GM12878 (cell line): Measurements from ENCODE around the gene ZNF331. TPM values are rescaled to one million over a fixed set of nuclear protein-coding genes. Genes with fewer than 3 reads are reported as not detected.
A peak's percentile ranks its signal among the peaks of the same experiment; 100 is the strongest.

Experiments
- ATAC-seq: fragments of 200-7000 bp; cut with Tn5 transposase; 3 replicates; pipeline ENCODE4 v1.9.1; 2020; ENCODE audit warnings: mild to moderate bottlenecking, moderate library complexity
- BruUV-seq: library from RNA; stranded (reverse); fragments of 400-500 nt; replicated peaks from 2 replicates; lab custom pipeline; 2021; lab: Mats Ljungman, UMichigan
- CTCF ChIA-PET: fragments of 300-600 bp; sonication (Branson Sonifier 250); formaldehyde crosslinking; extraction: SDS; loops from one replicate; lab custom pipeline; 2021; ENCODE audit warnings: inconsistent platforms; lab: Yijun Ruan, JAX
- POLR2A ChIA-PET: fragments of 350-600 bp; formaldehyde crosslinking; extraction: SDS; loops from one replicate; lab custom pipeline; 2021; ENCODE audit warnings: inconsistent platforms; lab: Charles Lee
- RAD21 ChIA-PET: fragments of 300-600 bp; sonication (Branson Sonifier 250); formaldehyde crosslinking; loops from one replicate; lab custom pipeline; 2023; ENCODE audit warnings: antibody characterized with exemption; ENCODE audit not compliant: unreplicated experiment; lab: Charles Lee
- SMC1A ChIA-PET: fragments of 300-600 bp; sonication (Branson Sonifier 250); formaldehyde crosslinking; loops from one replicate; lab custom pipeline; 2023; ENCODE audit not compliant: unreplicated experiment, uncharacterized antibody; lab: Charles Lee
- DNase-seq: peaks from one replicate; pipeline ENCODE4 v3.0.0-alpha.2; 2011; ENCODE audit warnings: low read depth, low spot score
- FAIRE-seq: peaks from 3 replicates; lab custom pipeline; 2011; peaks lifted over from hg19 to GRCh38; lab: Jason Lieb, UNC
- H2AFZ ChIP-seq: 2 replicates; pipeline ENCODE4 v1.6.0; 2011; ENCODE audit warnings: low read depth, low read length, control low read depth; ENCODE audit not compliant: control insufficient read depth
- H3K27ac ChIP-seq: 2 replicates; pipeline ENCODE4 v1.5.1; 2011; ENCODE audit warnings: control low read depth; ENCODE audit not compliant: control insufficient read depth, insufficient read depth
- H3K27me3 ChIP-seq, 2 experiments: replicated peaks in 1 of 2; 2 replicates each; pipeline versions ENCODE4 v1.6.0 to v1.6.1; 2011; ENCODE audit warnings: low read length in 1 of 2; ENCODE audit not compliant: control insufficient read depth in 2 of 2, insufficient read depth in 2 of 2
- H3K36me3 ChIP-seq, 2 experiments: 2 replicates each; pipeline ENCODE4 v1.5.1; 2011; ENCODE audit warnings: low read length in 1 of 2; ENCODE audit not compliant: control insufficient read depth in 2 of 2, insufficient read depth in 2 of 2
- H3K4me1 ChIP-seq: 2 replicates; pipeline ENCODE4 v1.6.1; 2011; ENCODE audit warnings: mild to moderate bottlenecking, low read length, moderate library complexity, mixed read lengths; ENCODE audit not compliant: control insufficient read depth, insufficient read depth
- H3K4me2 ChIP-seq: 2 replicates; pipeline ENCODE4 v1.6.0; 2011; ENCODE audit warnings: control low read depth; ENCODE audit not compliant: control insufficient read depth, insufficient read depth
- H3K4me3 ChIP-seq: fragments of 200-600 bp; sonication (generic); 2 replicates; pipeline ENCODE4 v1.5.1; 2016
- H3K79me2 ChIP-seq: 2 replicates; pipeline ENCODE4 v1.6.0; 2011; ENCODE audit warnings: low read length; ENCODE audit not compliant: control insufficient read depth, insufficient read depth
- H3K9ac ChIP-seq: 2 replicates; pipeline ENCODE4 v1.8.0; 2011; ENCODE audit warnings: low read length, control low read depth, mixed read lengths; ENCODE audit not compliant: control insufficient read depth, insufficient read depth
- H3K9me3 ChIP-seq: replicated peaks from 3 replicates; pipeline ENCODE4 v1.5.1; 2011; ENCODE audit warnings: mild to moderate bottlenecking, low read length; ENCODE audit not compliant: control insufficient read depth, insufficient read depth
- H4K20me1 ChIP-seq: 2 replicates; pipeline ENCODE4 v1.6.0; 2011; ENCODE audit not compliant: control insufficient read depth, insufficient read depth
- ATF7 ChIP-seq: fragments of 450-650 bp; IDR thresholded peaks from 2 replicates; pipeline ENCODE4 v1.6.1; 2016; ENCODE audit warnings: low read depth, mild to moderate bottlenecking
- BCL11A ChIP-seq: IDR thresholded peaks from 2 replicates; pipeline ENCODE4 v1.6.1; 2011; ENCODE audit warnings: low read depth, low read length
- CBX3 ChIP-seq: fragments of 200-600 bp; sonication (generic); IDR thresholded peaks from 2 replicates; pipeline ENCODE4 v1.6.1; 2016; ENCODE audit warnings: low read depth, borderline replicate concordance
- DPF2 ChIP-seq: fragments of 450-650 bp; IDR thresholded peaks from 2 replicates; pipeline ENCODE4 v1.6.1; 2017; ENCODE audit warnings: mild to moderate bottlenecking
- ESRRA ChIP-seq: IDR thresholded peaks from 2 replicates; pipeline ENCODE4 v1.6.1; 2012; ENCODE audit warnings: mild to moderate bottlenecking, low read length, improper control_type of control experiment
- ETV6 ChIP-seq, 2 experiments: fragments of 450-650 bp in 1 of 2; IDR thresholded peaks in 1 of 2; conservative IDR thresholded peaks in 1 of 2; 2 replicates each; pipeline ENCODE4 v1.6.1; 2014; ENCODE audit warnings: antibody characterized with exemption in 1 of 2, borderline replicate concordance in 1 of 2, low read depth in 1 of 2, mild to moderate bottlenecking in 1 of 2, moderate library complexity in 1 of 2
- FOXM1 ChIP-seq: IDR thresholded peaks from 2 replicates; pipeline ENCODE4 v1.6.1; 2012; ENCODE audit warnings: low read depth, mild to moderate bottlenecking, inconsistent platforms, low read length, moderate library complexity
- MTA2 ChIP-seq: fragments of 450-650 bp; IDR thresholded peaks from 2 replicates; pipeline ENCODE4 v1.6.1; 2016; ENCODE audit warnings: low read depth, mild to moderate bottlenecking, moderate library complexity
- NR2F1 ChIP-seq: fragments of 450-650 bp; conservative IDR thresholded peaks from 2 replicates; pipeline ENCODE4 v1.6.1; 2017; ENCODE audit warnings: mild to moderate bottlenecking
- RAD51 ChIP-seq: fragments of 450-650 bp; IDR thresholded peaks from 2 replicates; pipeline ENCODE4 v1.6.1; 2016; ENCODE audit warnings: moderate library complexity, mild to moderate bottlenecking, inconsistent platforms
- SMARCA5 ChIP-seq: fragments of 450-650 bp; IDR thresholded peaks from 2 replicates; pipeline ENCODE4 v1.6.1; 2017; ENCODE audit warnings: mild to moderate bottlenecking
- SP1 ChIP-seq: IDR thresholded peaks from one replicate; pipeline ENCODE4 v1.6.1; 2011; ENCODE audit warnings: low read depth, low read length
- YY1 ChIP-seq: IDR thresholded peaks from 2 replicates; pipeline ENCODE4 v1.6.1; 2011; ENCODE audit warnings: low read depth, mild to moderate bottlenecking, low read length
- ZNF24 ChIP-seq: fragments of 450-650 bp; IDR thresholded peaks from 2 replicates; pipeline ENCODE4 v1.6.1; 2017; ENCODE audit warnings: antibody characterized with exemption, mild to moderate bottlenecking
- ZNF384 ChIP-seq: IDR thresholded peaks from 2 replicates; pipeline ENCODE4 v1.6.1; 2012; ENCODE audit warnings: low read depth, mild to moderate bottlenecking, low read length, improper control_type of control experiment, borderline replicate concordance
- WGBS: methylation state at CpG from one replicate; pipeline ENCODE4 v1.1.6; 2016; ENCODE audit warnings: low lambda C conversion rate; ENCODE audit not compliant: insufficient replicate concordance, insufficient coverage; ENCODE audit errors: missing lambda C conversion rate; 5-methylcytosine and 5-hydroxymethylcytosine counted together
- in situ Hi-C: fragments of 300-500 bp; cut with MboI; formaldehyde crosslinking; loops from 9 replicates; pipeline ENCODE4 v1.14.3; 2018; ENCODE audit warnings: mixed read lengths
- intact Hi-C: fragments of 100-400 bp; cut with micrococcal nuclease; formaldehyde crosslinking; loops from one replicate; pipeline ENCODE4 v1.14.2; 2022; ENCODE audit not compliant: unreplicated experiment
- polyA plus RNA-seq, 11 experiments: library from polyadenylated mRNA; depleted of rRNA in 4 of 11; unstranded in 6 of 11; stranded (reverse) in 5 of 11; fragments of >200 nt; fragmentation: Nextera tagmentation in 4 of 11; fragmentation: Illumina TruSeq in 1 of 11; extraction: Ambion mirVana in 4 of 11; extraction: Trizol in 1 of 11; gene quantifications; 1 replicate in 1 of 11; 2 replicates in 10 of 11; pipeline versions ENCODE4 v1.2.1 to v1.2.3, GENCODE V29; 2011 to 2016; ENCODE audit warnings: inconsistent platforms in 2 of 11, missing spikeins in 2 of 11, low read depth in 1 of 11
- total RNA-seq, 4 experiments: library from RNA; depleted of rRNA in 3 of 4; stranded (reverse); fragments of >200 nt in 3 of 4; fragmentation: Illumina TruSeq in 1 of 4; extraction: Trizol in 1 of 4; gene quantifications; 2 replicates each; pipeline versions ENCODE4 v1.2.1 to v1.2.3, GENCODE V29; 2013 to 2021
- TF ChIP-seq, protein P1 (sequence below): fragments of 450-650 bp; IDR thresholded peaks from 2 replicates; pipeline ENCODE4 v1.6.1; 2017; ENCODE audit warnings: low read depth, mild to moderate bottlenecking, moderate library complexity
- TF ChIP-seq, protein P2 (sequence below): IDR thresholded peaks from 2 replicates; pipeline ENCODE4 v1.6.1; 2011; ENCODE audit warnings: borderline replicate concordance, low read depth, mild to moderate bottlenecking, moderate library complexity, mixed read lengths, low read length; ENCODE audit not compliant: insufficient read depth; ENCODE audit errors: extremely low read length
- TF ChIP-seq, protein P3 (sequence below): fragments of 450-650 bp; IDR thresholded peaks from 2 replicates; pipeline ENCODE4 v1.6.1; 2018; ENCODE audit warnings: mild to moderate bottlenecking, low read depth, moderate library complexity; ENCODE audit not compliant: partially characterized antibody

The ZNF331 gene
- total and polyA plus RNA-seq, 10 of the 15 experiments (the other 5 are each of a cell fraction or from before 2014, with no cell fraction given): 2.6 to 11.5 (median 5.3) TPM

- Histone ChIP-seq H3K4me1 (no peaks in the 10 kb centered on the region), H3K4me3 (no peak overlapping the region), H3K79me2 (no peaks in the 10 kb centered on the region), H3K36me3 (no peaks in the 10 kb centered on the region), H4K20me1 (no peaks in the 10 kb centered on the region), H3K9me3 (no peaks in the 10 kb centered on the region; the same call in 2 of the 3 replicates), H3K27ac (no peak overlapping the region), H3K4me2 (no peak overlapping the region), H3K9ac (no peak overlapping the region), H2AFZ (no peak overlapping the region), H3K27me3 (no peaks in the 10 kb centered on the region)
- DNase-seq (no peak), ATAC-seq (peak; percentile 67), FAIRE-seq (no peak)
- intact Hi-C loops: no loop called here
- ChIA-PET POLR2A (interaction anchor here (0.6 kb wide), 1 partner anchor 1139 kb away, joined by 5 read pairs; no protein-coding TSS in a partner anchor), SMC1A (interaction anchor here (0.7 to 1.5 kb wide), 2 partner anchors 9 to 499 kb away, joined by 3 to 4 read pairs; no protein-coding TSS in a partner anchor), RAD21 (interaction anchor here (0.8 kb wide), 1 partner anchor 45 kb away, joined by 3 read pairs; no protein-coding TSS in a partner anchor), CTCF (interaction anchor here (1.2 kb wide), 1 partner anchor 83 kb away, joined by 7 read pairs; no protein-coding TSS in a partner anchor)
- in situ Hi-C loops: no loop called here
- no TSS peak for BruUV-seq
- 36% methylated on average over 17 of the region's 17 CpGs for WGBS
- TF ChIP-seq, protein P1, sequence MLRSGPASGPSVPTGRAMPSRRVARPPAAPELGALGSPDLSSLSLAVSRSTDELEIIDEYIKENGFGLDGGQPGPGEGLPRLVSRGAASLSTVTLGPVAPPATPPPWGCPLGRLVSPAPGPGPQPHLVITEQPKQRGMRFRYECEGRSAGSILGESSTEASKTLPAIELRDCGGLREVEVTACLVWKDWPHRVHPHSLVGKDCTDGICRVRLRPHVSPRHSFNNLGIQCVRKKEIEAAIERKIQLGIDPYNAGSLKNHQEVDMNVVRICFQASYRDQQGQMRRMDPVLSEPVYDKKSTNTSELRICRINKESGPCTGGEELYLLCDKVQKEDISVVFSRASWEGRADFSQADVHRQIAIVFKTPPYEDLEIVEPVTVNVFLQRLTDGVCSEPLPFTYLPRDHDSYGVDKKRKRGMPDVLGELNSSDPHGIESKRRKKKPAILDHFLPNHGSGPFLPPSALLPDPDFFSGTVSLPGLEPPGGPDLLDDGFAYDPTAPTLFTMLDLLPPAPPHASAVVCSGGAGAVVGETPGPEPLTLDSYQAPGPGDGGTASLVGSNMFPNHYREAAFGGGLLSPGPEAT: peak; percentile 49; the same call in 1 of the 2 replicates
- TF ChIP-seq, protein P2, sequence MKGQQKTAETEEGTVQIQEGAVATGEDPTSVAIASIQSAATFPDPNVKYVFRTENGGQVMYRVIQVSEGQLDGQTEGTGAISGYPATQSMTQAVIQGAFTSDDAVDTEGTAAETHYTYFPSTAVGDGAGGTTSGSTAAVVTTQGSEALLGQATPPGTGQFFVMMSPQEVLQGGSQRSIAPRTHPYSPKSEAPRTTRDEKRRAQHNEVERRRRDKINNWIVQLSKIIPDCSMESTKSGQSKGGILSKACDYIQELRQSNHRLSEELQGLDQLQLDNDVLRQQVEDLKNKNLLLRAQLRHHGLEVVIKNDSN: peak; percentile 23
- TF ChIP-seq ATF7 (peak; percentile 62; the same call in 1 of the 2 replicates), BCL11A (peak; percentile 34; the same call in 1 of the 2 replicates), ZNF24 (0 out of 2 replicates have a peak, but pooled peaks have one; percentile 38), ESRRA (no peak), YY1 (no peak), DPF2 (peak; percentile 71), CBX3 (no peak), MTA2 (peak; percentile 66), ETV6 (conservative IDR thresholded peaks at IDR 0.05 in 1 of 2, IDR thresholded peaks at IDR 0.05 in 1 of 2; ENCODE audit: borderline replicate concordance in 1 of 2, low read depth in 1 of 2) (no peak), ZNF384 (no peak), SMARCA5 (0 out of 2 replicates have a peak, but pooled peaks have one; percentile 18), NR2F1 (peak; percentile 70), SP1 (peak; percentile 15), RAD51 (peak; percentile 98), FOXM1 (no peak)
- TF ChIP-seq, protein P3, sequence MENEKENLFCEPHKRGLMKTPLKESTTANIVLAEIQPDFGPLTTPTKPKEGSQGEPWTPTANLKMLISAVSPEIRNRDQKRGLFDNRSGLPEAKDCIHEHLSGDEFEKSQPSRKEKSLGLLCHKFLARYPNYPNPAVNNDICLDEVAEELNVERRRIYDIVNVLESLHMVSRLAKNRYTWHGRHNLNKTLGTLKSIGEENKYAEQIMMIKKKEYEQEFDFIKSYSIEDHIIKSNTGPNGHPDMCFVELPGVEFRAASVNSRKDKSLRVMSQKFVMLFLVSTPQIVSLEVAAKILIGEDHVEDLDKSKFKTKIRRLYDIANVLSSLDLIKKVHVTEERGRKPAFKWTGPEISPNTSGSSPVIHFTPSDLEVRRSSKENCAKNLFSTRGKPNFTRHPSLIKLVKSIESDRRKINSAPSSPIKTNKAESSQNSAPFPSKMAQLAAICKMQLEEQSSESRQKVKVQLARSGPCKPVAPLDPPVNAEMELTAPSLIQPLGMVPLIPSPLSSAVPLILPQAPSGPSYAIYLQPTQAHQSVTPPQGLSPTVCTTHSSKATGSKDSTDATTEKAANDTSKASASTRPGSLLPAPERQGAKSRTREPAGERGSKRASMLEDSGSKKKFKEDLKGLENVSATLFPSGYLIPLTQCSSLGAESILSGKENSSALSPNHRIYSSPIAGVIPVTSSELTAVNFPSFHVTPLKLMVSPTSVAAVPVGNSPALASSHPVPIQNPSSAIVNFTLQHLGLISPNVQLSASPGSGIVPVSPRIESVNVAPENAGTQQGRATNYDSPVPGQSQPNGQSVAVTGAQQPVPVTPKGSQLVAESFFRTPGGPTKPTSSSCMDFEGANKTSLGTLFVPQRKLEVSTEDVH: no peak
These were observed 30.2 kb upstream of the ZNF331 start for GRCh38 chr19:53507523-53508442.
